ENCODE measurements around the gene EYS. TPM values are rescaled to one million over a fixed set of nuclear protein-coding genes. Genes with fewer than 3 reads are reported as not detected.

EYS gene
- total and polyA plus RNA-seq, 2 of the 13 experiments (the other 11 are each of a cell fraction or from before 2014, with no cell fraction given): 0.04 to 0.07 TPM

DNA sequence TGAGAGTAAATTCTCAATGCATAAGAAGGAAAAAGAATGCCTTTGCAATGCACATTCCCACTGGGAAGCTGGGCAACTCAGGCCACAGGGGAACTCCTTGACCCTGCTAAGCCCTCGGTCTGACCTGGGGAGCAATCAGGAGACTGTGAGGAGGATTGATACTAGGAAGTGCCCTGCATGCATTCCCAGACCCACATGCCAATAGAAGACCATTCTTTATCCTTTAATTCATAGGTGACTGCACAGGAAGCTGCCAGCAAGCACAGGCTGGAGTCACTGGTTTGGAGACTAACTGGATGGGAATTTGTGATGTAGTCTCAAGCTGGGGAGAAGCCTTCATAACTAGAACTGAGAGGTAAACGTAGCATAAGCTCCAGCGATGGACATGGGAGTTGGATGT, 1012.7 kb downstream of the EYS start (continued):
- TF ChIP-seq, protein P1, sequence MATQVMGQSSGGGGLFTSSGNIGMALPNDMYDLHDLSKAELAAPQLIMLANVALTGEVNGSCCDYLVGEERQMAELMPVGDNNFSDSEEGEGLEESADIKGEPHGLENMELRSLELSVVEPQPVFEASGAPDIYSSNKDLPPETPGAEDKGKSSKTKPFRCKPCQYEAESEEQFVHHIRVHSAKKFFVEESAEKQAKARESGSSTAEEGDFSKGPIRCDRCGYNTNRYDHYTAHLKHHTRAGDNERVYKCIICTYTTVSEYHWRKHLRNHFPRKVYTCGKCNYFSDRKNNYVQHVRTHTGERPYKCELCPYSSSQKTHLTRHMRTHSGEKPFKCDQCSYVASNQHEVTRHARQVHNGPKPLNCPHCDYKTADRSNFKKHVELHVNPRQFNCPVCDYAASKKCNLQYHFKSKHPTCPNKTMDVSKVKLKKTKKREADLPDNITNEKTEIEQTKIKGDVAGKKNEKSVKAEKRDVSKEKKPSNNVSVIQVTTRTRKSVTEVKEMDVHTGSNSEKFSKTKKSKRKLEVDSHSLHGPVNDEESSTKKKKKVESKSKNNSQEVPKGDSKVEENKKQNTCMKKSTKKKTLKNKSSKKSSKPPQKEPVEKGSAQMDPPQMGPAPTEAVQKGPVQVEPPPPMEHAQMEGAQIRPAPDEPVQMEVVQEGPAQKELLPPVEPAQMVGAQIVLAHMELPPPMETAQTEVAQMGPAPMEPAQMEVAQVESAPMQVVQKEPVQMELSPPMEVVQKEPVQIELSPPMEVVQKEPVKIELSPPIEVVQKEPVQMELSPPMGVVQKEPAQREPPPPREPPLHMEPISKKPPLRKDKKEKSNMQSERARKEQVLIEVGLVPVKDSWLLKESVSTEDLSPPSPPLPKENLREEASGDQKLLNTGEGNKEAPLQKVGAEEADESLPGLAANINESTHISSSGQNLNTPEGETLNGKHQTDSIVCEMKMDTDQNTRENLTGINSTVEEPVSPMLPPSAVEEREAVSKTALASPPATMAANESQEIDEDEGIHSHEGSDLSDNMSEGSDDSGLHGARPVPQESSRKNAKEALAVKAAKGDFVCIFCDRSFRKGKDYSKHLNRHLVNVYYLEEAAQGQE (IDR thresholded peaks at IDR 0.05; ENCODE audit: borderline replicate concordance in 1 of 2, low read depth in 1 of 2, low read length in 2 of 2): no peak
- TF ChIP-seq TERF1 (CRISPR knock-in tag; IDR thresholded peaks at IDR 0.05) (no peak), KDM2A (CRISPR knock-in tag; IDR thresholded peaks at IDR 0.05; ENCODE audit: borderline replicate concordance, low read depth) (no peak)

DNA sequence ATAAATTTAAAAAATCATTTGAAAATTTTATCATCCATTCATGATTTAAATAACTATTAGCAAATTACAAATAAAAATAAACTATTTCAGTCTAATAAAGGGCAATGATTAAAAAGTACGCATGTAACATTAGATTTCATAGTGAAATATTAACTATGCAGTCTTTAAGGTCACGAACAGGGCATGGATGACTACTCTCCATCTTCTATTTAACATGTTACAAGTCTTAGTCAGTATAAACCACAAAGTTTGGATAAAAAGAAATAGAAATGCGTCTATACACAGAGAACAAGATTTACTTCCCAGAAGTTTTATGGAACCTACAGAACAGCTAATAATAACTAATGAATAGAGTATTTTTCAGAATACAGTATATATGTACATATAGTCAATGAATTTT, 1016.0 kb downstream of the EYS start:
- H3K9ac ChIP-seq (ENCODE audit: insufficient read depth, low read depth, low read length): no peak overlapping the region
- DNase-seq (ENCODE audit: low spot score): no peak
- POLR2A ChIA-PET: no interaction called here
- intact Hi-C loops (cut with micrococcal nuclease; ENCODE audit: unreplicated experiment) (no loop called here), in situ Hi-C loops (cut with HindIII; ENCODE audit: extremely low pct_ligation_motif_present, low pct_unique_long_range_greater_than_20kb) (no loop called here)
- H3K36me3 ChIP-seq (replicated peaks in 1 of 2; ENCODE audit: control insufficient read depth in 1 of 2, insufficient read depth in 2 of 2, low read length in 2 of 2): no peaks in the 10 kb centered on the region
- ATAC-seq: no peak
- H3K79me2 ChIP-seq (ENCODE audit: insufficient read depth, low read length): no peaks in the 10 kb centered on the region
- no peak overlapping the region for H2AFZ ChIP-seq (ENCODE audit: low read length)
- no TSS peak for BruUV-seq (replicated peaks)
- 15% methylated on average over 3 of the region's 3 CpGs for WGBS (ENCODE audit: low lambda C conversion rate)
- no peaks in the 10 kb centered on the region for H3K4me1 ChIP-seq (ENCODE audit: insufficient read depth, low read length)
- no peak overlapping the region for H3K4me3 ChIP-seq (replicated peaks in 1 of 3; ENCODE audit: insufficient read depth in 1 of 3, low read depth in 2 of 3, low read length in 3 of 3)
- H4K20me1 ChIP-seq (ENCODE audit: insufficient read depth, low read length): no peaks in the 10 kb centered on the region
- H3K27ac ChIP-seq (ENCODE audit: extremely low read length, insufficient read depth, low read length): no peak overlapping the region
- no peak for FAIRE-seq
- H3K4me2 ChIP-seq (ENCODE audit: low read depth, low read length): no peak overlapping the region
- H3K27me3 ChIP-seq (ENCODE audit: control insufficient read depth in 1 of 2, insufficient read depth in 2 of 2, low read length in 2 of 2): no peaks in the 10 kb centered on the region
- H3K9me3 ChIP-seq (ENCODE audit: low read length): peaks cover 22% of the 10 kb centered on the region; the same call in 1 of the 2 replicates
- CTCF ChIA-PET (ENCODE audit: low intra/inter-chr PET ratio, low total read pairs): no interaction called here
- TF ChIP-seq ZNF446 (CRISPR knock-in tag; IDR thresholded peaks at IDR 0.05) (no peak), ZNF251 (CRISPR knock-in tag; IDR thresholded peaks at IDR 0.05) (no peak), STAT5B (CRISPR knock-in tag; IDR thresholded peaks at IDR 0.05) (no peak), SPEN (CRISPR knock-in tag; IDR thresholded peaks at IDR 0.05; ENCODE audit: low read depth) (no peak), SKIL (CRISPR knock-in tag; IDR thresholded peaks at IDR 0.05; ENCODE audit: borderline replicate concordance) (no peak), KDM5A (IDR thresholded peaks at IDR 0.05; ENCODE audit: borderline replicate concordance, low read length) (no peak), MXI1 (IDR thresholded peaks at IDR 0.05; ENCODE audit: borderline replicate concordance, low read depth, low read length) (no peak)
- TF ChIP-seq, protein P2, sequence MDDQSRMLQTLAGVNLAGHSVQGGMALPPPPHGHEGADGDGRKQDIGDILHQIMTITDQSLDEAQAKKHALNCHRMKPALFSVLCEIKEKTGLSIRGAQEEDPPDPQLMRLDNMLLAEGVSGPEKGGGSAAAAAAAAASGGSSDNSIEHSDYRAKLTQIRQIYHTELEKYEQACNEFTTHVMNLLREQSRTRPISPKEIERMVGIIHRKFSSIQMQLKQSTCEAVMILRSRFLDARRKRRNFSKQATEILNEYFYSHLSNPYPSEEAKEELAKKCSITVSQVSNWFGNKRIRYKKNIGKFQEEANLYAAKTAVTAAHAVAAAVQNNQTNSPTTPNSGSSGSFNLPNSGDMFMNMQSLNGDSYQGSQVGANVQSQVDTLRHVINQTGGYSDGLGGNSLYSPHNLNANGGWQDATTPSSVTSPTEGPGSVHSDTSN (CRISPR knock-in tag; IDR thresholded peaks at IDR 0.05; ENCODE audit: borderline replicate concordance): no peak
- TF ChIP-seq, protein P3, sequence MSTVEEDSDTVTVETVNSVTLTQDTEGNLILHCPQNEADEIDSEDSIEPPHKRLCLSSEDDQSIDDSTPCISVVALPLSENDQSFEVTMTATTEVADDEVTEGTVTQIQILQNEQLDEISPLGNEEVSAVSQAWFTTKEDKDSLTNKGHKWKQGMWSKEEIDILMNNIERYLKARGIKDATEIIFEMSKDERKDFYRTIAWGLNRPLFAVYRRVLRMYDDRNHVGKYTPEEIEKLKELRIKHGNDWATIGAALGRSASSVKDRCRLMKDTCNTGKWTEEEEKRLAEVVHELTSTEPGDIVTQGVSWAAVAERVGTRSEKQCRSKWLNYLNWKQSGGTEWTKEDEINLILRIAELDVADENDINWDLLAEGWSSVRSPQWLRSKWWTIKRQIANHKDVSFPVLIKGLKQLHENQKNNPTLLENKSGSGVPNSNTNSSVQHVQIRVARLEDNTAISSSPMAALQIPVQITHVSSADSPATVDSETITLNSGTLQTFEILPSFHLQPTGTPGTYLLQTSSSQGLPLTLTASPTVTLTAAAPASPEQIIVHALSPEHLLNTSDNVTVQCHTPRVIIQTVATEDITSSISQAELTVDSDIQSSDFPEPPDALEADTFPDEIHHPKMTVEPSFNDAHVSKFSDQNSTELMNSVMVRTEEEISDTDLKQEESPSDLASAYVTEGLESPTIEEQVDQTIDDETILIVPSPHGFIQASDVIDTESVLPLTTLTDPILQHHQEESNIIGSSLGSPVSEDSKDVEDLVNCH (CRISPR knock-in tag; IDR thresholded peaks at IDR 0.05): no peak

Data from HepG2 (cell line).